Activated T-helper 1 cell treated with anti-CD3 and anti-CD28 coated beads, Interleukin-12 subunit alpha, Interleukin-12 subunit beta, Interleukin-2, Interleukin-4 antibody, amounts not matched to agents 30 ng/mL and 10 ng/mL and 1 ng/mL, durations not matched to agents 14 hours and 24 hours and 36 hours (primary cell): ENCODE data around the gene ARTN. TPM values are rescaled to one million over a fixed set of nuclear protein-coding genes. Genes with fewer than 3 reads are reported as not detected.

ENCODE experiments used
- DNase-seq: peaks from one replicate; pipeline ENCODE4 v3.0.0; 2021; ENCODE audit warnings: low spot score
- H3K27ac Mint-ChIP-seq: one replicate; pipeline ENCODE4 v1.8.0; 2021; ENCODE audit warnings: mild to moderate bottlenecking, mixed read lengths
- H3K27me3 Mint-ChIP-seq: one replicate; pipeline ENCODE4 v1.8.0; 2022; ENCODE audit warnings: mild to moderate bottlenecking, moderate library complexity, mixed read lengths; ENCODE audit not compliant: insufficient read depth
- H3K36me3 Mint-ChIP-seq: one replicate; pipeline ENCODE4 v1.8.0; 2021; ENCODE audit warnings: low read depth, mixed read lengths
- H3K4me1 Mint-ChIP-seq: one replicate; pipeline ENCODE4 v1.8.0; 2021; ENCODE audit warnings: low read depth, mixed read lengths
- H3K4me3 Mint-ChIP-seq: one replicate; pipeline ENCODE4 v1.8.0; 2021; ENCODE audit warnings: mild to moderate bottlenecking, moderate library complexity, mixed read lengths
- H3K9me3 Mint-ChIP-seq: one replicate; pipeline ENCODE4 v1.8.0; 2021; ENCODE audit warnings: mixed read lengths
- intact Hi-C: fragments of 100-400 bp; cut with micrococcal nuclease; formaldehyde crosslinking; loops from one replicate; pipeline ENCODE4 v1.15.1; 2024
- total RNA-seq: library from RNA; stranded (reverse); gene quantifications from 2 replicates; pipeline ENCODE4 v1.2.3, GENCODE V29; 2022

ARTN gene
- total RNA-seq, 1 donor from 2014 or later, result 0.88 TPM

DNA sequence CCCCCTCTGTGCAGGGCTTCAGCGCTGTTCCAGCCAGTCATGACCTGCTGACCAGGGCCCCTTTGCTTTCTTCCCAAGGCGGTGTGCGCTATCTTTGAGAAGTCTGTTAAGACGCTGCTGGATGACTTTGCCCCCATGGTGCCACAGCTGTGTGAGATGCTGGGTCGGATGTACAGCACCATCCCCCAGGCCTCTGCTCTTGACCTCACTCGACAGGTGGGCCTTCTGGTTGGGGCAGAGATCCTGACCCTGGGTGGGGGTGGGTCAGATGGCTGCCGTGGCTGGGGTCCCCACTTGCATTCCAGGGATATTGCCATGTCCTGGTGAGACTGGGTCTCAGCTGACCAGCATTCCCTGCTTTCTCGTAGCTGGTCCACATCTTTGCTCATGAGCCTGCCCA is 27.2 kb downstream of the ARTN start:
- Mint-ChIP-seq H3K9me3 (no peaks in the 10 kb centered on the region), H3K27ac (no peak overlapping the region), H3K4me3 (no peak overlapping the region), H3K4me1 (no peaks in the 10 kb centered on the region), H3K27me3 (no peaks in the 10 kb centered on the region), H3K36me3 (peaks cover 18% of the 10 kb centered on the region)
- DNase-seq, result no peak
- intact Hi-C loops, result no loop called here

DNA sequence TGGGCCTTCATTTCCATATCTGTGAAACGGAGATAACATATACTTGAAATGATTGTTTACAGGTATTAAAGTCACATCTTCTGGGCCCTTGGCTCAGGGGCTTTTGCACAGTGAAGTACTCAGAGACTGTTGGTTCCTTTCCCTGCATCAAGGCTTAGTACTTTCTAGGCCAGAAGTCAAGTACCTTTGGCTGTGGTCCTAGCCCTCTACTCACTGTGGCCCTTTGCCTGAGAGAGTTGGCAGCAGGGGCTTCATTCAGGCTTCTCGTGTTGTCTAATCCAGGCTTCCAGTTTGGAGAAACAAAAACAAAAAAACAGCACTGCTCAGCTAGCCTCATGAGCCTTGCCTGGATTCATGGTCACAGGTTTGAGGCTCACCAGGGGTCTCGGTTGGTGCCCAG is 28.1 kb downstream of the ARTN start:
- peaks cover 19% of the 10 kb centered on the region for H3K36me3 Mint-ChIP-seq
- intact Hi-C loops, result no loop called here
- DNase-seq, result no peak
- H3K27me3 Mint-ChIP-seq, result no peaks in the 10 kb centered on the region
- no peaks in the 10 kb centered on the region for H3K4me1 Mint-ChIP-seq
- no peak overlapping the region for H3K27ac Mint-ChIP-seq
- no peak overlapping the region for H3K4me3 Mint-ChIP-seq
- H3K9me3 Mint-ChIP-seq, result no peaks in the 10 kb centered on the region

DNA sequence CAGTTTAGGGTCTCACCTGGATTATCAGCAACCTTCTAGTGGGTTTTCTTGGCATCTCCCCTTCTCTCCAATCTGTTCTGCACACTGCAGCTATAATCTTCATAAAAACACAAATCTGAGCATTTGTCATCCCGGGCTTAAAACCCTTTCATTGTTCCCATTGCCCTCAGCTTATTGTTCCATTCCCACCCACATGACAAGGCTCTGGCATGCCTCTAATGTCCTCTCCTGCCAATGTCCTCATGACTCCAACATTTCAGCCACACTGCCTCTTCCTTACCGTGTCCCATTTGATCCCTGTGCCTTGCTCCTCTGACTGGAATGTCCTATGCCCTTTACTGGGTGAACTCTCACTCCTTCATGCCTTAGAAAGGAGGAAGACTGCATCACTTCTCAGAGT is 28.7 kb downstream of the ARTN start:
- H3K4me1 Mint-ChIP-seq, result no peaks in the 10 kb centered on the region
- DNase-seq, result no peak
- intact Hi-C loops, result no loop called here
- no peak overlapping the region for H3K27ac Mint-ChIP-seq
- no peaks in the 10 kb centered on the region for H3K9me3 Mint-ChIP-seq
- no peak overlapping the region for H3K4me3 Mint-ChIP-seq
- no peaks in the 10 kb centered on the region for H3K27me3 Mint-ChIP-seq
- H3K36me3 Mint-ChIP-seq, result peaks cover 17% of the 10 kb centered on the region

DNA sequence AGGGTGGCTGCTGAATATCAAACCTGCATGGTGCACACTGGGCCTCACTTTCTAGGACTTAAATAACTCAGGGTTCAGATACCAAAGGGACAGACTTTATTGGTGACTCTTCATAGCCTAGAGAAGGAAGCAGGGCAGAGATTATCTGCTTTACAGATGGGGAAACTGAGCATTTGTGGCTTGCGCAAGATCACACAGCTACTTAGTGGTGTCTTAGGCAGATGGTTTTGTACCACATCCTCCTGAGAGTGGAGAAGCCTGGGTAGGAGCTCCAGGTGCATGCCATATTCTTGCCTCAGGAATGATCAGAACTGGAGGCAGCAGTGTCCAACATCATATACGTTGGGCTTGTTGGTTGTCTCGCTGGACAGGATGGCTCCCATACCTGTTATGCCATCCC is 29.4 kb downstream of the ARTN start:
- H3K4me1 Mint-ChIP-seq, result no peaks in the 10 kb centered on the region
- H3K36me3 Mint-ChIP-seq, result peaks cover 17% of the 10 kb centered on the region
- H3K4me3 Mint-ChIP-seq, result no peak overlapping the region
- H3K27ac Mint-ChIP-seq, result no peak overlapping the region
- H3K9me3 Mint-ChIP-seq, result no peaks in the 10 kb centered on the region
- no peak for DNase-seq
- H3K27me3 Mint-ChIP-seq, result no peaks in the 10 kb centered on the region
- intact Hi-C loops, result no loop called here

DNA sequence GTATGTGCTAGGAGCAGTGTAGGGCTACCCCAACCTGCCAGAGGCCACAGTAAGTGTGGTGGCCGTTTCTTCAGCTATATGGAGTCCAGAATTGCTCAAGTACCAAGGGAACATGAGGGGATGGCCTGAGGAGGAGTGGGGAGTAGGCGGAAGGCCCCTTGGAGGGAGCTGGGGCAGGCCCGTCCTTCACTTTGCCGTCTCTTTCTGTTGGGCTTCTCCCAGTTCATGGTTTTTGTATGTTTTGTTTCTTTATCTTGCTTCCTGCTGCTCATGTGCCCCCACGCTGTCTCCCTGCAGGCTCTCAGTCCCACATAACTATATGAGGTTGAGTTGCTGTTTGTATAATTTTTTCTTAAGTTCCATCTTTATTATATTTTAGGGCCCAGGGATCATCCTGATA is 30.3 kb downstream of the ARTN start:
- intact Hi-C loops, result no loop called here
- H3K4me1 Mint-ChIP-seq, result no peaks in the 10 kb centered on the region
- no peaks in the 10 kb centered on the region for H3K27me3 Mint-ChIP-seq
- peaks cover 13% of the 10 kb centered on the region for H3K36me3 Mint-ChIP-seq
- no peak for DNase-seq
- no peaks in the 10 kb centered on the region for H3K9me3 Mint-ChIP-seq
- H3K4me3 Mint-ChIP-seq, result no peak overlapping the region
- H3K27ac Mint-ChIP-seq, result no peak overlapping the region

DNA sequence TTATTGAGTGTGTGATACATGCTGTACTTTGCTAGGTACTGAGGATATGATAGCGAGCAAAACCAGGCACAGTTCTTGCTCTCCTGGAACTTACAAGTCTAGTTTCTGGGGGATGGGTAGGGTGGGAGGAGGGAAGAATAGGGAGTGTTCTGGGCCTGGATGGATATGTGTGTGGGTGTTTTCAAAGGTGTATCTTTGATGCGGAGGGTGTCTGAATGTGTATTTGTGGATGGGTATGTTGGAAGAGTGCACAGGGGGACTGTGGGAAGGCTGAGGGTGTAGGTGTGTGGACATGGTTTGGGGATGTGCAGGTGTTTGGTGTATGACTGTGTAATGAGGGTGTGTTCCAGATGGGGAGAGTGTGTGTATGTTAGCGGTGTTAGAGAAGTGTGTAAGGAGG is 31.7 kb downstream of the ARTN start:
- H3K4me1 Mint-ChIP-seq, result peaks cover 10% of the 10 kb centered on the region
- no peak for DNase-seq
- intact Hi-C loops, result no loop called here
- H3K9me3 Mint-ChIP-seq, result no peaks in the 10 kb centered on the region
- H3K4me3 Mint-ChIP-seq, result no peak overlapping the region
- H3K27me3 Mint-ChIP-seq, result no peaks in the 10 kb centered on the region
- peaks cover 16% of the 10 kb centered on the region for H3K36me3 Mint-ChIP-seq
- H3K27ac Mint-ChIP-seq, result no peak overlapping the region

DNA sequence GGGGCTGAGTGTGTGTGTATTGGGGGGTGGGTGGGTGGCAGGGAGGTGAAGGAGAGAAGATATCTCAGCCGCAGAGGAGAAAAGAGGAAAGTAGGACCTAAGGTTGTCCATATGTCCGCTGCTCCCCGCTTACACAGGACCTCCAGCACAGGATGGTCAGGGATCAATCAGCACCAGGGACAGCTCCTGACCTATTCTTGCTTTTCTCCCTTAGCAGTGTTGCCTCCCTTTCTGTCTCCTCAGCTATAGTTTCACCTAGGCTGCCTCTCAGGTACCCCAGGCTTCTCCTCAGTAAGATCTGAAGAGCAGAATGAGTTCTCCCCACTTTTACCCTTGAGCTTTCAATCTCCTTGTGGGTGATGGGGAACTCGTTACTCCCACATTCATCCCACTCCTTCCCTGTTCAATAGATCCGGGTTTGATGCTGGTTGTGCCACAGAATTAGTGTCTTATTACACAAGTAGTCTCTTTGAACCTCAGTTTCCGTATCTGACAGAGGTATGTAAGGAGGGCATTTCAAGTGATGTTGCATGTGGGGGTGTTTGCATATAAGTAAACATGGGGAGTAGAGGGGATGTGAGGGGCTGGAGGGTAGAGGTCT is 34.8 kb downstream of the ARTN start:
- peaks cover 17% of the 10 kb centered on the region for H3K36me3 Mint-ChIP-seq
- no peaks in the 10 kb centered on the region for H3K27me3 Mint-ChIP-seq
- H3K4me3 Mint-ChIP-seq, result no peak overlapping the region
- no peaks in the 10 kb centered on the region for H3K9me3 Mint-ChIP-seq
- no peak overlapping the region for H3K27ac Mint-ChIP-seq
- intact Hi-C loops, result no loop called here
- DNase-seq, result no peak
- peaks cover 22% of the 10 kb centered on the region for H3K4me1 Mint-ChIP-seq

DNA sequence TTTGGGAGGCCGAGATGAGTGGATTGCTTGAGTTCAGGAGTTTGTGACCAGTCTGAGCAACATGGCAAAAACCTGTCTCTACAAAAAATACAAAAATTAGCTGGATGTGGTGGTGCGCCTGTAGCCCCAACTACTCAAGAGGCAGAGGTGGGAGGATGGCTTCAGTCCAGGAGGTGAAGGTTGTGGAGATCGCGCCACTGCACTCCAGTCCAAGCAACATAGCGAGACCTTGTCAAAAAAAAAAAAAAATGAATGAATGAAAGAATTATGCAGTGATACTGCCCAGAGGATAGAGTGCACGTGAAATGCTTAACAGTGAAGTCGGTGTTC is 35.8 kb downstream of the ARTN start:
- DNase-seq, result no peak
- Mint-ChIP-seq H3K4me3 (peak overlapping the region; percentile 96), H3K36me3 (peaks cover 23% of the 10 kb centered on the region), H3K9me3 (no peaks in the 10 kb centered on the region), H3K4me1 (peaks cover 31% of the 10 kb centered on the region), H3K27me3 (peaks cover under 1% of the 10 kb centered on the region), H3K27ac (peak overlapping the region; percentile 0)
- intact Hi-C loops, result loop anchor here (1.0 kb wide), 2 partner anchors 23 to 319 kb away; partner anchors contain the start of genes IPO13 and KDM4A

DNA sequence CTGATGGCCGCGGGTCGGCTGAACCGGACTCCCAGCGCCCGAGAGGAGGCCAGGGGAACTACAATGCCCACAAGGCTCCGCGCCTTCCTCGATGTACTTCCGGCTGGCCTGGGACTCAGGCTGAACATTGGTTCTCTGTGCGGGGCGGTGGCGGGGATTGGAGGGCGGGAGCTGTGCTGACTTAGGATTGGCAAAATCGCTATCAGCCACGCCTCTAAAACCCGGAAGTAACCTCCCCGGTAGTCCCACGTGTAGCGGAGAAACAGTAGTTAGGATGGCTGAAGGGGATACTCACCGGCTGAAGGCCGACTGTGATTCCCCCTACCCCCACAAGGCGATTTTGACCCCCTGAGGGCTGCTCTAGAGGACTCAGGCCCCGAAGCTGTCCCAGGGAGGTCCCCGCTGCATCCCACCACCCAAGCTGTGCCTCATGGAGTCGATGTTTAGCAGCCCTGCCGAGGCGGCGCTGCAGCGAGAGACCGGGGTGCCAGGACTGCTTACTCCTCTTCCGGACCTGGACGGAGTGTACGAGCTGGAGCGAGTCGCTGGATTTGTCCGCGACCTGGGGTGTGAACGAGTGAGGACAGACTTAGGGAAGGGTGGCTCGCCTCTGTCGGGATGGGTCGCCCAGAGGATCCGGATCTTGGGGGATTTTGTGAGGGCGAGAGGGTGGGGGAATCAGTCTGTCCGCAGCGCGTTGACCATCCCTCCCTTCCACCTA is 36.3 kb downstream of the ARTN start, which contains the start of gene DPH2:
TSS of gene DPH2 (plus strand) at position 265 of the 721 bp plus-strand sequence. CDS start at position 431, 166 bp downstream.
- H3K4me1 Mint-ChIP-seq, result peaks cover 32% of the 10 kb centered on the region
- H3K4me3 Mint-ChIP-seq, result peak within 1 kb of the TSS; percentile 96
- peaks cover 1% of the 10 kb centered on the region for H3K27me3 Mint-ChIP-seq
- intact Hi-C loops, result loop anchor here (1.0 to 10.0 kb wide), 6 partner anchors 24 to 1288 kb away; partner anchors contain the start of genes BTBD19, DYNLT4, ELOVL1 and IPO13
- peaks cover 25% of the 10 kb centered on the region for H3K36me3 Mint-ChIP-seq
- peak within 1 kb of the TSS; percentile 46 for H3K27ac Mint-ChIP-seq
- peak; percentile 87 for DNase-seq
- no peaks in the 10 kb centered on the region for H3K9me3 Mint-ChIP-seq

DNA sequence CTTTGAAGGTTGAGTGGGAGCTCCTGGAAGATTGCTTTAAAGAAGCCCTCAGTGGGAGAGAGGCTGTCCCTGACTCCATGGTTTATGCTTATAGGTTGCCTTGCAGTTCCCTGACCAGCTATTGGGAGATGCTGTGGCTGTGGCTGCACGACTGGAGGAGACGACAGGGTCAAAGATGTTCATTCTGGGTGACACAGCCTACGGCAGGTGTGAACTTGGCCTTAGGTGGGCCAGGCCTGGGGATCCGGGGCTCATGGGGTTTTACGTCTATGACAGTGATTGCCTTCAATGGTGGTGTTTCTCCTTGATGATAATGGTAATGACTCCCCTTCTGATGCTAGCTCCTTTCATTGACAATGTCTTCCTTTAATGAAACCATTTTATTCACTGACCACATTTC is 36.9 kb downstream of the ARTN start:
- peaks cover 32% of the 10 kb centered on the region for H3K4me1 Mint-ChIP-seq
- peaks cover 25% of the 10 kb centered on the region for H3K36me3 Mint-ChIP-seq
- DNase-seq, result no peak
- no peak overlapping the region for H3K27ac Mint-ChIP-seq
- peaks cover 1% of the 10 kb centered on the region for H3K27me3 Mint-ChIP-seq
- no peaks in the 10 kb centered on the region for H3K9me3 Mint-ChIP-seq
- H3K4me3 Mint-ChIP-seq, result peak overlapping the region; percentile 96
- intact Hi-C loops, result loop anchor here (1.0 to 10.0 kb wide), 4 partner anchors 60 to 1288 kb away; partner anchors contain the start of genes BTBD19, DYNLT4, ELOVL1 and YBX1

DNA sequence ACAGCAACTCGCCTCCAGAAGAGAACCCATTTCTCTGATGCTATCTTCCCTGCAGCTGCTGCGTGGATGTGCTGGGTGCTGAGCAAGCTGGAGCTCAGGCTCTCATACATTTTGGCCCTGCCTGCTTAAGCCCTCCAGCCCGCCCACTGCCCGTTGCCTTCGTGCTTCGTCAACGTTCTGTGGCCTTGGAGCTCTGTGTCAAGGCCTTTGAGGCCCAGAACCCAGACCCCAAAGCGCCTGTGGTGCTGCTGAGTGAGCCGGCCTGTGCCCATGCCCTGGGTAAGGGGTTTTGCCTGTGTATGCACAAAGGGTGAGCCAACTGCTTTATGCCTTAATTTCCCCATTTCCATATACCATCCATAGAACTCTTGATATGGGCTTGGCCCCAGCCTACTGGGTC is 37.3 kb downstream of the ARTN start:
- H3K9me3 Mint-ChIP-seq, result no peaks in the 10 kb centered on the region
- H3K27ac Mint-ChIP-seq, result no peak overlapping the region
- H3K27me3 Mint-ChIP-seq, result peaks cover 1% of the 10 kb centered on the region
- intact Hi-C loops, result loop anchor here (1.0 to 10.0 kb wide), 4 partner anchors 59 to 1289 kb away; partner anchors contain the start of genes BTBD19, DYNLT4, ELOVL1 and YBX1
- peaks cover 36% of the 10 kb centered on the region for H3K4me1 Mint-ChIP-seq
- H3K36me3 Mint-ChIP-seq, result peaks cover 27% of the 10 kb centered on the region
- no peak for DNase-seq
- peak overlapping the region; percentile 96 for H3K4me3 Mint-ChIP-seq

DNA sequence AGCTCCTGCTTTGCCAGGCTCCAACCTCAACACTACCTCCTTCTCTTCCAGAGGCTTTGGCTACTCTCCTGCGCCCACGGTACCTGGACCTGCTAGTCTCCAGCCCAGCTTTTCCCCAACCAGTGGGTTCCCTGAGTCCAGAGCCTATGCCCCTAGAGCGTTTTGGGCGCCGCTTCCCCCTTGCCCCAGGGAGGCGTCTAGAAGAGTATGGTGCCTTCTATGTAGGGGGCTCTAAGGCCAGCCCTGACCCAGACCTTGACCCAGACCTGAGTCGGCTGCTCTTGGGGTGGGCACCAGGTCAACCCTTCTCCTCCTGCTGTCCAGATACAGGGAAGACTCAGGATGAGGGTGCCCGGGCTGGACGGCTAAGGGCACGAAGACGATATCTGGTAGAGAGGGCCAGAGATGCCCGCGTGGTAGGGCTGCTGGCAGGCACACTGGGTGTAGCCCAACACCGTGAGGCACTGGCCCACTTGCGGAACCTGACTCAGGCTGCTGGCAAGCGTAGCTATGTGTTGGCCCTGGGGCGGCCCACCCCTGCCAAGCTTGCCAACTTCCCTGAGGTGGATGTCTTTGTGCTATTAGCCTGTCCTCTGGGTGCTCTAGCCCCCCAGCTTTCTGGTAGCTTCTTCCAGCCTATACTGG is 37.9 kb downstream of the ARTN start:
- DNase-seq, result no peak
- peaks cover 41% of the 10 kb centered on the region for H3K4me1 Mint-ChIP-seq
- H3K4me3 Mint-ChIP-seq, result peak overlapping the region; percentile 96
- H3K27me3 Mint-ChIP-seq, result peaks cover 1% of the 10 kb centered on the region
- H3K9me3 Mint-ChIP-seq, result no peaks in the 10 kb centered on the region
- peaks cover 31% of the 10 kb centered on the region for H3K36me3 Mint-ChIP-seq
- H3K27ac Mint-ChIP-seq, result no peak overlapping the region
- intact Hi-C loops, result loop anchor here (5.0 to 10.0 kb wide), 3 partner anchors 607 to 1289 kb away; partner anchors contain the start of genes BTBD19, DYNLT4, ELOVL1 and YBX1

DNA sequence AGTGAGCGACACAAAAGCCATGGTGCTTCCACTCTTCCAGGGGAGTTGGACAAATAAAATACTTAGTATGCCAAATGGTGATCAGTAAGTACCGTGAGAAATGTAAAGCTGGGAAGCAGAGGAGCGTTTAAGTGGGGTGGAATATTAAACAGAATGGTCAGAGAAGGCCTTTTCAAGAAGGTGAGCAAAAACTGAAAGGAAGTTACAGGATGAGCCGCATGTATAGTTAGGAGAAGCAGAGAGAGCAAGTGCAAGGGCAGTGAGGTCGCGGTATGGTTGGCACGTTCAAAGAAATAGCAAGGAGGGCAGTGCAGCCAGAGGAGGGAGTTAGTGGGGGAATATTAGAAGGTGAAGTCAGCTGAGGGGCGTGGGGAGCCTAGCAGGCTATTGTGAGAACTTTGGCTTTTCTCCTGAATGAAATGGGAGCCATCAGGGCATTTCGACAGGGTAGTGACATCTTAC is 40.4 kb downstream of the ARTN start:
- intact Hi-C loops, result loop anchor here (1.0 to 10.0 kb wide), 8 partner anchors 17 to 1292 kb away; partner anchors contain the start of genes BTBD19, CCDC24, DYNLT4 and ELOVL1

More for the DNA sequence above, 40.4 kb downstream of the ARTN start:
- Mint-ChIP-seq H3K27me3 (peaks cover 1% of the 10 kb centered on the region), H3K36me3 (peaks cover 44% of the 10 kb centered on the region), H3K4me3 (peak overlapping the region; percentile 85), H3K9me3 (no peaks in the 10 kb centered on the region), H3K27ac (peak overlapping the region; percentile 89), H3K4me1 (peaks cover 65% of the 10 kb centered on the region)
- no peak for DNase-seq
